ENCODE results near the gene LGALS1. TPM values are rescaled to one million over a fixed set of nuclear protein-coding genes. Genes with fewer than 3 reads are reported as not detected.

LGALS1 gene
- polyA plus RNA-seq, 1 of the 3 experiments (the other 2 are of a cell fraction), result 12,045 TPM

DNA sequence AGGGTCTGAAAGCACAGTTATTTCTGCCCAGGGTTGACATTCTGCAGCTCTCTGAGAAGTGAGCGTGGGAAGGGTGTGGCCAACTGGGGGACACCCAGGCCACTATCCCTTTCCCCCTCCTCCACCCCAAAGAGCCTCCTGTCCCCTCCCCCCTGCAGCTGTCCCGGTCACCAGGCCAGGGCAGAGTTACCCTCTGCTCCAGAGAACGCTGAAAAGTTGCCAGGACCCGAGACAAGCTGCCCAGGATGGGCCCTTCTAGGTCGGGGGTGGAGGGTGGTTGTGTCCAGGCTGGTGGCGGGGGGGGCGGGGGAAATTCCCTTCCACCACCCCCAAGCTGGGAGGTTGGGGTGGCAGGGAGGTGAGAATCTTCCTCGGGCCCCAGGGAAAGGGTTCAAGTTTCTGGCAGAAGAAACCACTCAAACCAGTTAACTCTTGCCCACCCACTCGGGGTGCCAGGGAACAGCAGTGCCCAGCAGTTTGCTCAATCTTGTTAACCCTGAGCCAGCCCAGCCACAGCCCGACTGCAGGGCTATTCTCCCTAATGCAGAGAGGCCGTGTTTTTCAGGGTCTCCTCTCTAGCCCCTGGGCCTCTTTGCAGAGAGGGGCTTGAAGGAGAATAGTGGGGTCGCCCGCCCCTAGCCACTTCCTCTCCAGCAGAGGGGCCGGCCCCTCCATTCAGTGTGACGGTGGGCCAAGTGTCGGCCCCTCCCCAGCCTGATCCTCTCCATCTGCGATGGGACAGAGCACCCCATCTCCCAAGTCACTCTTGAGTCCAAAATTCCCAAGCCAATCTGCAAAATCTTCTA, 697 bp downstream of the LGALS1 start:
- Histone ChIP-seq H3K4me2 (peak overlapping the region; percentile 98), H3F3A (replicated peaks; ENCODE audit: insufficient read depth) (peaks cover 61% of the 10 kb centered on the region), H3K27me3 (ENCODE audit: insufficient read depth) (no peaks in the 10 kb centered on the region), H3K9me3 (no peaks in the 10 kb centered on the region), H3K27ac (ENCODE audit: low read depth in 2 of 2, low read length in 1 of 2) (peak overlapping the region; percentile 94), H3K9ac (peak overlapping the region; percentile 94), H3K4me1 (ENCODE audit: control insufficient read depth in 1 of 2, insufficient read depth in 2 of 2, low read depth in 1 of 2, low read length in 1 of 2) (peaks cover 12 to 20% of the 10 kb centered on the region in 2 experiments; a peak in 2 of 4 replicates), H4K20me1 (ENCODE audit: insufficient read depth) (peaks cover 42% of the 10 kb centered on the region), H3K79me2 (ENCODE audit: insufficient read depth) (peaks cover 37% of the 10 kb centered on the region), H3K4me3 (ENCODE audit: low read depth in 2 of 2, low read length in 1 of 2) (peak overlapping the region; percentile 64 to 92), H2AFZ (ENCODE audit: low read depth) (no peak overlapping the region), H3K36me3 (replicated peaks in 1 of 2; ENCODE audit: control insufficient read depth in 1 of 2, insufficient read depth in 2 of 2, low read length in 1 of 2) (peaks cover 17 to 29% of the 10 kb centered on the region in 2 experiments), H3K9me2 (no peaks in the 10 kb centered on the region)
- WGBS (ENCODE audit: low lambda C conversion rate), result 3% methylated on average over 11 of the region's 17 CpGs
- peak; percentile 36 for DNase-seq
- CTCF ChIA-PET, result interaction anchor here (1.1 to 44.3 kb wide), 7 partner anchors 15 to 416 kb away, joined by 3 to 898 read pairs (median 5); partner anchors contain the start of genes GCAT, PDXP and SH3BP1
- TF ChIP-seq, protein P1, sequence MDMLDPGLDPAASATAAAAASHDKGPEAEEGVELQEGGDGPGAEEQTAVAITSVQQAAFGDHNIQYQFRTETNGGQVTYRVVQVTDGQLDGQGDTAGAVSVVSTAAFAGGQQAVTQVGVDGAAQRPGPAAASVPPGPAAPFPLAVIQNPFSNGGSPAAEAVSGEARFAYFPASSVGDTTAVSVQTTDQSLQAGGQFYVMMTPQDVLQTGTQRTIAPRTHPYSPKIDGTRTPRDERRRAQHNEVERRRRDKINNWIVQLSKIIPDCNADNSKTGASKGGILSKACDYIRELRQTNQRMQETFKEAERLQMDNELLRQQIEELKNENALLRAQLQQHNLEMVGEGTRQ (IDR thresholded peaks at IDR 0.05; ENCODE audit: borderline replicate concordance, low read depth, low read length), result no peak
- TF ChIP-seq MXI1 (IDR thresholded peaks at IDR 0.05; ENCODE audit: low read depth, low read length) (no peak), MEF2A (IDR thresholded peaks at IDR 0.05; ENCODE audit: borderline replicate concordance, low read depth) (no peak), GATA2 (CRISPR knock-in tag; IDR thresholded peaks at IDR 0.05) (no peak), SIN3A (IDR thresholded peaks at IDR 0.05; ENCODE audit: borderline replicate concordance, low read depth, low read length) (no peak), FOXJ3 (CRISPR knock-in tag; IDR thresholded peaks at IDR 0.05) (no peak), YY1 (IDR thresholded peaks at IDR 0.05; ENCODE audit: low read depth) (no peak)
- TF ChIP-seq, protein P2, sequence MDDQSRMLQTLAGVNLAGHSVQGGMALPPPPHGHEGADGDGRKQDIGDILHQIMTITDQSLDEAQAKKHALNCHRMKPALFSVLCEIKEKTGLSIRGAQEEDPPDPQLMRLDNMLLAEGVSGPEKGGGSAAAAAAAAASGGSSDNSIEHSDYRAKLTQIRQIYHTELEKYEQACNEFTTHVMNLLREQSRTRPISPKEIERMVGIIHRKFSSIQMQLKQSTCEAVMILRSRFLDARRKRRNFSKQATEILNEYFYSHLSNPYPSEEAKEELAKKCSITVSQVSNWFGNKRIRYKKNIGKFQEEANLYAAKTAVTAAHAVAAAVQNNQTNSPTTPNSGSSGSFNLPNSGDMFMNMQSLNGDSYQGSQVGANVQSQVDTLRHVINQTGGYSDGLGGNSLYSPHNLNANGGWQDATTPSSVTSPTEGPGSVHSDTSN (IDR thresholded peaks at IDR 0.05), result 0 out of 2 replicates have a peak, but pooled peaks have one; percentile 9
- POLR2A ChIA-PET, result interaction anchor here (1.0 to 4.5 kb wide), 4 partner anchors 10 to 67 kb away, joined by 4 to 28 read pairs (median 8); partner anchors contain the start of genes GGA1, NOL12 and PDXP

DNA sequence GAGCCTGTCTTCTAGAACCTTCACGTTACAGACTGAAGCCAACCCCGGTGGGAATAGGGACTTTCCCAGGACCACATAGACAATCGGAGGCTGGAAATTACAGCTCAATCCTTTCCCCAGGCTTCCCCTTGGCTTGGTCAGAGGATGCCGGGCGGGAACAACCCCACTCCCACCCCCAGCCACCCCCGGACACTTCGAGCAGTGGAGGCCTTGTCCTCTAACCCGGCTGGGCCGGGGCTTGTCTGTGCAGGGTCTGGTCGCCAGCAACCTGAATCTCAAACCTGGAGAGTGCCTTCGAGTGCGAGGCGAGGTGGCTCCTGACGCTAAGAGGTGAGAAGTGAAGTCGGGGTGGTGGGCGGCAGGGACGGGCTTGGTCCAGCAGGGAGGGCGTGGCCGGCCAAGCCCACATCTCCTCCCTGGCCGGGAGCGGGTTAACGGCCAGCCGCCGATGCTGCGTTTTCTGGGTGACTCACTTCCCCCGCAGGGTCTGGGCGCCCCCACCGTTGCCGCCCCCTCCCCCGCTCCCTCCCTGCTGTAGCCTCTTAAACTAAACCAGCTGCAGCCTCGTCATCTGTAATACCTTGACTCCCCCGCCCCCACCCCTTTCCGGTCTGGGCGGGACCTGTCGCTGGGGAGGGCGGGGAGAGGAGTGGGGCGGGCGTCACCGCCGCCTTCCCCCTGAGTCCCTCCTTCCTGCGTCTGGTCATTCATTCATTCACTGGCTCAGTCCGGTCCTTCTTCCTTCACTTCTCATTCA, 1.5 kb downstream of the LGALS1 start:
- peaks cover 37% of the 10 kb centered on the region for H3K79me2 ChIP-seq (ENCODE audit: insufficient read depth)
- TF ChIP-seq TCF12 (IDR thresholded peaks at IDR 0.05), result peak; percentile 97
- TF ChIP-seq, protein P2 (IDR thresholded peaks at IDR 0.05), result peak; percentile 68
- no peak for TF ChIP-seq RAD21 (IDR thresholded peaks at IDR 0.05; ENCODE audit: low read length)
- no peak for TF ChIP-seq SMC3 (IDR thresholded peaks at IDR 0.05; ENCODE audit: low read depth, low read length)
- TF ChIP-seq, protein P3, sequence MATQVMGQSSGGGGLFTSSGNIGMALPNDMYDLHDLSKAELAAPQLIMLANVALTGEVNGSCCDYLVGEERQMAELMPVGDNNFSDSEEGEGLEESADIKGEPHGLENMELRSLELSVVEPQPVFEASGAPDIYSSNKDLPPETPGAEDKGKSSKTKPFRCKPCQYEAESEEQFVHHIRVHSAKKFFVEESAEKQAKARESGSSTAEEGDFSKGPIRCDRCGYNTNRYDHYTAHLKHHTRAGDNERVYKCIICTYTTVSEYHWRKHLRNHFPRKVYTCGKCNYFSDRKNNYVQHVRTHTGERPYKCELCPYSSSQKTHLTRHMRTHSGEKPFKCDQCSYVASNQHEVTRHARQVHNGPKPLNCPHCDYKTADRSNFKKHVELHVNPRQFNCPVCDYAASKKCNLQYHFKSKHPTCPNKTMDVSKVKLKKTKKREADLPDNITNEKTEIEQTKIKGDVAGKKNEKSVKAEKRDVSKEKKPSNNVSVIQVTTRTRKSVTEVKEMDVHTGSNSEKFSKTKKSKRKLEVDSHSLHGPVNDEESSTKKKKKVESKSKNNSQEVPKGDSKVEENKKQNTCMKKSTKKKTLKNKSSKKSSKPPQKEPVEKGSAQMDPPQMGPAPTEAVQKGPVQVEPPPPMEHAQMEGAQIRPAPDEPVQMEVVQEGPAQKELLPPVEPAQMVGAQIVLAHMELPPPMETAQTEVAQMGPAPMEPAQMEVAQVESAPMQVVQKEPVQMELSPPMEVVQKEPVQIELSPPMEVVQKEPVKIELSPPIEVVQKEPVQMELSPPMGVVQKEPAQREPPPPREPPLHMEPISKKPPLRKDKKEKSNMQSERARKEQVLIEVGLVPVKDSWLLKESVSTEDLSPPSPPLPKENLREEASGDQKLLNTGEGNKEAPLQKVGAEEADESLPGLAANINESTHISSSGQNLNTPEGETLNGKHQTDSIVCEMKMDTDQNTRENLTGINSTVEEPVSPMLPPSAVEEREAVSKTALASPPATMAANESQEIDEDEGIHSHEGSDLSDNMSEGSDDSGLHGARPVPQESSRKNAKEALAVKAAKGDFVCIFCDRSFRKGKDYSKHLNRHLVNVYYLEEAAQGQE (IDR thresholded peaks at IDR 0.05; ENCODE audit: low read depth, low read length), result no peak; the same call in 1 of the 2 replicates
- TF ChIP-seq MXI1 (IDR thresholded peaks at IDR 0.05; ENCODE audit: low read depth, low read length), result peak; percentile 44; the same call in 1 of the 2 replicates
- peak; percentile 68 for TF ChIP-seq FOXM1 (IDR thresholded peaks at IDR 0.05; ENCODE audit: low read depth)
- TF ChIP-seq JUND (IDR thresholded peaks at IDR 0.05), result peak; percentile 84
- TF ChIP-seq, protein P4, sequence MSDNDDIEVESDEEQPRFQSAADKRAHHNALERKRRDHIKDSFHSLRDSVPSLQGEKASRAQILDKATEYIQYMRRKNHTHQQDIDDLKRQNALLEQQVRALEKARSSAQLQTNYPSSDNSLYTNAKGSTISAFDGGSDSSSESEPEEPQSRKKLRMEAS (IDR thresholded peaks at IDR 0.05; ENCODE audit: low read depth), result peak; percentile 73

More for the DNA sequence above, 1.5 kb downstream of the LGALS1 start:
- peak; percentile 91 for DNase-seq
- no peaks in the 10 kb centered on the region for H3K9me3 ChIP-seq
- peaks cover 16 to 22% of the 10 kb centered on the region in 2 experiments; a peak in 2 of 4 replicates for H3K4me1 ChIP-seq (ENCODE audit: control insufficient read depth in 1 of 2, insufficient read depth in 2 of 2, low read depth in 1 of 2, low read length in 1 of 2)
- ChIA-PET CTCF (interaction anchor here (0.9 to 44.3 kb wide), 4 partner anchors 9 to 131 kb away, joined by 3 to 898 read pairs (median 4); partner anchors contain the start of genes GCAT, NOL12 and SH3BP1), POLR2A (interaction anchor here (1.0 to 4.5 kb wide), 2 partner anchors 9 to 19 kb away, joined by 5 to 28 read pairs; partner anchors contain the start of genes NOL12 and PDXP)
- H3K27ac ChIP-seq (ENCODE audit: low read depth in 2 of 2, low read length in 1 of 2), result peak overlapping the region; percentile 94
- peaks cover 68% of the 10 kb centered on the region for H3F3A ChIP-seq (replicated peaks; ENCODE audit: insufficient read depth)
- H3K4me3 ChIP-seq (ENCODE audit: low read depth in 2 of 2, low read length in 1 of 2), result peak overlapping the region; percentile 64 to 92
- H2AFZ ChIP-seq (ENCODE audit: low read depth), result no peak overlapping the region
- peak overlapping the region; percentile 94 for H3K9ac ChIP-seq
- H3K36me3 ChIP-seq (replicated peaks in 1 of 2; ENCODE audit: control insufficient read depth in 1 of 2, insufficient read depth in 2 of 2, low read length in 1 of 2), result peaks cover 17 to 29% of the 10 kb centered on the region in 2 experiments
- peak overlapping the region; percentile 98 for H3K4me2 ChIP-seq
- no peaks in the 10 kb centered on the region for H3K9me2 ChIP-seq
- peaks cover 45% of the 10 kb centered on the region for H4K20me1 ChIP-seq (ENCODE audit: insufficient read depth)
- H3K27me3 ChIP-seq (ENCODE audit: insufficient read depth), result no peaks in the 10 kb centered on the region
- WGBS (ENCODE audit: low lambda C conversion rate), result under 1% methylated on average over 21 of the region's 42 CpGs
